Psoas muscle (tissue), 8 donors: ENCODE measurements around the gene MUTYH. TPM values are rescaled to one million over a fixed set of nuclear protein-coding genes. Genes with fewer than 3 reads are reported as not detected.

ENCODE experiments used
- ATAC-seq, 4 donors: fragments of 200-7000 bp; cut with Tn5 transposase; one replicate each; pipeline ENCODE4 v1.9.1; 2020; ENCODE audit warnings: moderate library complexity in 3 of 4, mild to moderate bottlenecking in 2 of 4
- DNase-seq, 2 donors: peaks; one replicate each; pipeline ENCODE4 v3.0.0-alpha.2; 2020
- H3K27ac ChIP-seq: fragments of 200-600 bp; one replicate; pipeline ENCODE4 v1.8.0; 2022
- H3K27me3 ChIP-seq, 3 donors: fragments of 200-600 bp in 1 of 3; one replicate each; pipeline versions ENCODE4 v1.6.1 to v1.8.0; 2013 to 2022; ENCODE audit warnings: low read length in 2 of 3, mild to moderate bottlenecking in 2 of 3, moderate library complexity in 1 of 3; ENCODE audit not compliant: insufficient read depth in 3 of 3
- H3K36me3 ChIP-seq, 2 donors: fragments of 200-600 bp in 1 of 2; one replicate each; pipeline versions ENCODE4 v1.6.1 to v1.8.0; 2013 to 2022; ENCODE audit warnings: low read depth in 1 of 2, mild to moderate bottlenecking in 1 of 2, moderate library complexity in 1 of 2; ENCODE audit not compliant: insufficient read depth in 1 of 2
- H3K4me1 ChIP-seq: fragments of 200-600 bp; one replicate; pipeline ENCODE4 v1.8.0; 2022
- H3K4me3 ChIP-seq: fragments of 200-600 bp; one replicate; pipeline ENCODE4 v1.8.0; 2022; ENCODE audit warnings: mild to moderate bottlenecking
- H3K9me3 ChIP-seq: fragments of 200-600 bp; one replicate; pipeline ENCODE4 v1.8.0; 2022
- WGBS, 3 donors: extraction: QIAGEN DNeasy Blood & Tissue Kit; methylation state at CpG; one replicate each; pipeline versions ENCODE4 v1.1.6 to v1.1.7; 2013; 5-methylcytosine and 5-hydroxymethylcytosine counted together
- intact Hi-C, 2 donors: fragments of 100-400 bp; cut with DNase I; formaldehyde crosslinking; loops; one replicate each; pipeline versions ENCODE4 v1.11.0 to v1.14.2; 2022
- polyA plus RNA-seq, 3 donors: library from polyadenylated mRNA; stranded (reverse); fragments of 200-250 nt; gene quantifications; one replicate each; pipeline ENCODE4 v1.2.3, GENCODE V29; 2013
- total RNA-seq, 4 donors: library from RNA; stranded (reverse); fragmentation: NEBNext Ultra II Directional in 2 of 4; extraction: Animal tissue kit (Norgen Biotek cat#: 25700) in 2 of 4; gene quantifications; one replicate each; pipeline versions ENCODE4 v1.2.1 to v1.2.4, GENCODE V29; 2021 to 2023
- TF ChIP-seq, protein P1 (sequence below): fragments of 200-600 bp; IDR thresholded peaks from one replicate; pipeline ENCODE4 v1.8.0; 2022; ENCODE audit warnings: antibody characterized with exemption
- donor health status: healthy with polysubstance abuse.
- donor health status: DM: no; HTN: no; CAD: no; lungs with moderate emphysema.
- donor health status: Bipolar disorder and iron deficiency.
- donor health status: healthy.
- donor health status: DM: yes; HTN: yes; CAD: no.
- donor health status: DM: no; HTN: no; CAD: no.
- donor health status: DM: no; HTN: no; CAD: no.
- donor health status: DM: yes; HTN: yes; CAD: no.

Gene MUTYH
- total and polyA plus RNA-seq, 7 donors = 7.7 to 16.6 (median 8.4) TPM

DNA sequence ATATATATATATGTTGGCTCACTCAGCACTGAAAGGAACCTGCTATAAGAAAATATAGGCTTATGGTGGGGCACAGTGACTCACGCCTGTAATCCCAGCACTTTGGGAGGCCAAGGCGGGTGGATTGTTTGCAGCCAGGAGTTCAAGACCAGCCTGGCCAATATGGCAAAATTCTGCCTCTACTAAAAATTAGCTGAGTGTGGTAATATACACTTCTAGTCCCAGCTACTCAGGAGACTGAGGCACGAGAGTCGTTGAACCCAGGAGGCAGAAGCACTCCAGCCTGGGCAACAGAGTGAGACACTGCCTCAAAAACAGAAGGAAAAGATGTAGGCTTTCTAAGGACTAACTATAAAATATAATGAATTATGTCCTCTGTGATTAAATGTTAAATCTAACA lies 14.6 kb upstream of the MUTYH start:
- Histone ChIP-seq H3K4me1 (peaks cover 39% of the 10 kb centered on the region), H3K27ac (peak overlapping the region; percentile 19), H3K36me3 (no peaks in the 10 kb centered on the region), H3K4me3 (no peak overlapping the region), H3K27me3 (no peaks in the 10 kb centered on the region), H3K9me3 (no peaks in the 10 kb centered on the region)
- ATAC-seq (no peak), DNase-seq (no peak)
- TF ChIP-seq, protein P1, sequence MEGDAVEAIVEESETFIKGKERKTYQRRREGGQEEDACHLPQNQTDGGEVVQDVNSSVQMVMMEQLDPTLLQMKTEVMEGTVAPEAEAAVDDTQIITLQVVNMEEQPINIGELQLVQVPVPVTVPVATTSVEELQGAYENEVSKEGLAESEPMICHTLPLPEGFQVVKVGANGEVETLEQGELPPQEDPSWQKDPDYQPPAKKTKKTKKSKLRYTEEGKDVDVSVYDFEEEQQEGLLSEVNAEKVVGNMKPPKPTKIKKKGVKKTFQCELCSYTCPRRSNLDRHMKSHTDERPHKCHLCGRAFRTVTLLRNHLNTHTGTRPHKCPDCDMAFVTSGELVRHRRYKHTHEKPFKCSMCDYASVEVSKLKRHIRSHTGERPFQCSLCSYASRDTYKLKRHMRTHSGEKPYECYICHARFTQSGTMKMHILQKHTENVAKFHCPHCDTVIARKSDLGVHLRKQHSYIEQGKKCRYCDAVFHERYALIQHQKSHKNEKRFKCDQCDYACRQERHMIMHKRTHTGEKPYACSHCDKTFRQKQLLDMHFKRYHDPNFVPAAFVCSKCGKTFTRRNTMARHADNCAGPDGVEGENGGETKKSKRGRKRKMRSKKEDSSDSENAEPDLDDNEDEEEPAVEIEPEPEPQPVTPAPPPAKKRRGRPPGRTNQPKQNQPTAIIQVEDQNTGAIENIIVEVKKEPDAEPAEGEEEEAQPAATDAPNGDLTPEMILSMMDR = no peak
- WGBS, 3 donors = 92 to 94% (median 94%) methylated on average over 4 of the region's 4 CpGs
- intact Hi-C loops = loop anchor here in 1 of 2 donors (5.0 kb wide), 1 partner anchor 212 kb away; no protein-coding TSS in a partner anchor

GRCh38 chr1:45353685-45354084 lies 13.4 kb upstream of the MUTYH start:
- no peaks in the 10 kb centered on the region for H3K27me3 ChIP-seq
- TF ChIP-seq, protein P1 = no peak
- intact Hi-C loops = no loop called here
- DNase-seq (no peak), ATAC-seq (peak in 3 of 4 donors; percentile 13 to 59 (median 50))
- peaks cover 51% of the 10 kb centered on the region for H3K4me1 ChIP-seq
- peak overlapping the region; percentile 76 for H3K27ac ChIP-seq
- H3K36me3 ChIP-seq = no peaks in the 10 kb centered on the region
- H3K4me3 ChIP-seq = no peak overlapping the region
- H3K9me3 ChIP-seq = no peaks in the 10 kb centered on the region
- WGBS, 3 donors = 27 to 73% (median 37%) methylated on average over 2 of the region's 2 CpGs

- H3K9me3 ChIP-seq = no peaks in the 10 kb centered on the region
- H3K27me3 ChIP-seq = no peaks in the 10 kb centered on the region
- H3K36me3 ChIP-seq = no peaks in the 10 kb centered on the region
- ATAC-seq (no peak), DNase-seq (no peak)
- intact Hi-C loops = no loop called here
- 70 to 81% (median 79%) methylated on average over 5 of the region's 5 CpGs for WGBS, 3 donors
- H3K4me3 ChIP-seq = no peak overlapping the region
- no peak overlapping the region for H3K27ac ChIP-seq
- peaks cover 65% of the 10 kb centered on the region for H3K4me1 ChIP-seq
- TF ChIP-seq, protein P1 = no peak
Measured at GRCh38 chr1:45351508-45351907, 11.3 kb upstream of the MUTYH start.

- H3K4me3 ChIP-seq = peak overlapping the region; percentile 41
- intact Hi-C loops = no loop called here
- H3K4me1 ChIP-seq = peaks cover 48% of the 10 kb centered on the region
- peak overlapping the region; percentile 80 for H3K27ac ChIP-seq
- WGBS, 3 donors = 10 to 16% (median 12%) methylated on average over 3 of the region's 3 CpGs
- DNase-seq (peak in 1 of 2 donors; percentile 74), ATAC-seq (peak; percentile 78 to 91 (median 88))
- H3K9me3 ChIP-seq = no peaks in the 10 kb centered on the region
- TF ChIP-seq, protein P1 = no peak
- peaks cover 0 to 20% of the 10 kb centered on the region in 2 donors for H3K36me3 ChIP-seq
- H3K27me3 ChIP-seq = no peaks in the 10 kb centered on the region
Measured at GRCh38 chr1:45348966-45349677, 8.9 kb upstream of the MUTYH start.
